ENCODE results near the gene TNNI2. TPM values are rescaled to one million over a fixed set of nuclear protein-coding genes. Genes with fewer than 3 reads are reported as not detected.
"Not testable (repeated sequence)": the region's sequence is repeated elsewhere in the genome, so short reads cannot be mapped to it uniquely, and the experiment has no call there.

TNNI2 gene
- total RNA-seq, result not detected

- H3K36me3 Mint-ChIP-seq (ENCODE audit: low read depth), result no peaks in the 10 kb centered on the region
- no peak for DNase-seq
- no peak within 1 kb of the TSS for H3K27ac Mint-ChIP-seq
- peaks cover 3% of the 10 kb centered on the region for H3K4me1 Mint-ChIP-seq
- ChIA-PET CTCF (interaction anchor here (0.7 to 1.7 kb wide), 6 partner anchors 12 to 314 kb away, joined by 3 to 6 read pairs (median 4); no protein-coding TSS in a partner anchor), POLR2A (no interaction called here)
- intact Hi-C loops (cut with DNase I, micrococcal nuclease), result loop anchor here (1.0 to 5.0 kb wide), 2 partner anchors 44 to 80 kb away; no protein-coding TSS in a partner anchor
- no peaks in the 10 kb centered on the region for H3K27me3 Mint-ChIP-seq
- no peak within 1 kb of the TSS for H3K4me3 Mint-ChIP-seq
- ATAC-seq, result no peak
- no peaks in the 10 kb centered on the region for H3K9me3 Mint-ChIP-seq (ENCODE audit: low read depth)
Measured at GRCh38 chr11:1838426-1839144, at the start of gene TNNI2. Gene TNNI2, plus strand, starts transcription at chr11:1838981. Its CDS starts 716 bp downstream, at chr11:1839697.

- no peak overlapping the region for H3K27ac Mint-ChIP-seq
- ChIA-PET CTCF (interaction anchor here (0.6 to 1.0 kb wide), 3 partner anchors 18 to 101 kb away, joined by 3 read pairs; no protein-coding TSS in a partner anchor), POLR2A (no interaction called here)
- H3K36me3 Mint-ChIP-seq (ENCODE audit: low read depth), result no peaks in the 10 kb centered on the region
- ATAC-seq (no peak), DNase-seq (no peak)
- peaks cover 8% of the 10 kb centered on the region for H3K27me3 Mint-ChIP-seq
- no peaks in the 10 kb centered on the region for H3K9me3 Mint-ChIP-seq (ENCODE audit: low read depth)
- intact Hi-C loops (cut with DNase I, micrococcal nuclease), result no loop called here
- H3K4me3 Mint-ChIP-seq, result no peak overlapping the region
- peaks cover 4% of the 10 kb centered on the region for H3K4me1 Mint-ChIP-seq
Measured at GRCh38 chr11:1791912-1792311, 46.9 kb upstream of the TNNI2 start.

- no peaks in the 10 kb centered on the region for H3K36me3 Mint-ChIP-seq (ENCODE audit: low read depth)
- ChIA-PET POLR2A (no interaction called here), CTCF (interaction anchor here (0.9 to 1.0 kb wide), 2 partner anchors 18 to 41 kb away, joined by 3 read pairs; no protein-coding TSS in a partner anchor)
- ATAC-seq (no peak), DNase-seq (no peak)
- H3K9me3 Mint-ChIP-seq (ENCODE audit: low read depth), result no peaks in the 10 kb centered on the region
- intact Hi-C loops (cut with DNase I, micrococcal nuclease), result no loop called here
- H3K4me3 Mint-ChIP-seq, result no peak overlapping the region
- H3K27ac Mint-ChIP-seq, result no peak overlapping the region
- H3K27me3 Mint-ChIP-seq, result peaks cover 9% of the 10 kb centered on the region
- H3K4me1 Mint-ChIP-seq, result peaks cover 4% of the 10 kb centered on the region
Measured at GRCh38 chr11:1792461-1792860, 46.3 kb upstream of the TNNI2 start.

GRCh38 chr11:1793081-1793480 lies 45.7 kb upstream of the TNNI2 start:
- intact Hi-C loops (cut with DNase I, micrococcal nuclease), result no loop called here
- no peak for DNase-seq

GRCh38 chr11:1796413-1797011 lies 42.3 kb upstream of the TNNI2 start:
- intact Hi-C loops (cut with DNase I, micrococcal nuclease), result no loop called here
- no peak overlapping the region for H3K4me3 Mint-ChIP-seq
- CTCF ChIA-PET, result interaction anchor here (0.5 to 1.0 kb wide), 3 partner anchors 23 to 146 kb away, joined by 3 read pairs; no protein-coding TSS in a partner anchor
- H3K36me3 Mint-ChIP-seq (ENCODE audit: low read depth), result no peaks in the 10 kb centered on the region
- peaks cover 9% of the 10 kb centered on the region for H3K27me3 Mint-ChIP-seq
- POLR2A ChIA-PET, result no interaction called here
- H3K4me1 Mint-ChIP-seq, result peaks cover 4% of the 10 kb centered on the region
- no peaks in the 10 kb centered on the region for H3K9me3 Mint-ChIP-seq (ENCODE audit: low read depth)
- ATAC-seq (no peak), DNase-seq (no peak)
- no peak overlapping the region for H3K27ac Mint-ChIP-seq

More at GRCh38 chr11:1793081-1793480, 45.7 kb upstream of the TNNI2 start:
- peaks cover 9% of the 10 kb centered on the region for H3K27me3 Mint-ChIP-seq
- H3K4me1 Mint-ChIP-seq, result peaks cover 4% of the 10 kb centered on the region
- ChIA-PET POLR2A (no interaction called here), CTCF (interaction anchor here (0.6 to 1.0 kb wide), 3 partner anchors 31 to 40 kb away, joined by 3 to 4 read pairs (median 3); no protein-coding TSS in a partner anchor)
- H3K4me3 Mint-ChIP-seq, result no peak overlapping the region
- H3K36me3 Mint-ChIP-seq (ENCODE audit: low read depth), result no peaks in the 10 kb centered on the region
- H3K27ac Mint-ChIP-seq, result no peak overlapping the region
- no peak for ATAC-seq
- H3K9me3 Mint-ChIP-seq (ENCODE audit: low read depth), result no peaks in the 10 kb centered on the region

- Mint-ChIP-seq H3K27me3 (peaks cover 10% of the 10 kb centered on the region), H3K27ac (no peak overlapping the region), H3K4me1 (peaks cover 1% of the 10 kb centered on the region), H3K36me3 (ENCODE audit: low read depth) (no peaks in the 10 kb centered on the region), H3K4me3 (no peak overlapping the region), H3K9me3 (ENCODE audit: low read depth) (no peaks in the 10 kb centered on the region)
- ChIA-PET POLR2A (no interaction called here), CTCF (interaction anchor here (0.6 to 1.2 kb wide), 2 partner anchors 26 to 103 kb away, joined by 3 to 5 read pairs; no protein-coding TSS in a partner anchor)
- intact Hi-C loops (cut with DNase I, micrococcal nuclease), result no loop called here
- DNase-seq, result no peak
- no peak for ATAC-seq
Measured at GRCh38 chr11:1797391-1798125, 41.2 kb upstream of the TNNI2 start.

GRCh38 chr11:1803246-1803645 lies 35.5 kb upstream of the TNNI2 start:
- intact Hi-C loops (cut with DNase I, micrococcal nuclease), result no loop called here
- POLR2A ChIA-PET, result no interaction called here

GRCh38 chr11:1803835-1804519 lies 34.8 kb upstream of the TNNI2 start:
- ATAC-seq; H3K36me3 Mint-ChIP-seq (ENCODE audit: low read depth); H3K4me1 Mint-ChIP-seq; H3K27me3 Mint-ChIP-seq; intact Hi-C loops (cut with DNase I, micrococcal nuclease); DNase-seq; H3K4me3 Mint-ChIP-seq; H3K27ac Mint-ChIP-seq; H3K9me3 Mint-ChIP-seq (ENCODE audit: low read depth); POLR2A ChIA-PET: not testable (repeated sequence)
- CTCF ChIA-PET, result interaction anchor here (0.5 to 3.5 kb wide), 5 partner anchors 29 to 292 kb away, joined by 3 to 13 read pairs (median 3); no protein-coding TSS in a partner anchor

More at GRCh38 chr11:1803246-1803645, 35.5 kb upstream of the TNNI2 start:
- Mint-ChIP-seq H3K27ac (no peak overlapping the region), H3K4me3 (no peak overlapping the region), H3K9me3 (ENCODE audit: low read depth) (no peaks in the 10 kb centered on the region), H3K4me1 (no peaks in the 10 kb centered on the region), H3K36me3 (ENCODE audit: low read depth) (no peaks in the 10 kb centered on the region), H3K27me3 (peaks cover 6% of the 10 kb centered on the region)
- no peak for ATAC-seq
- CTCF ChIA-PET, result no interaction called here
- no peak for DNase-seq

- DNase-seq (no peak), ATAC-seq (no peak)
- Mint-ChIP-seq H3K4me1 (no peaks in the 10 kb centered on the region), H3K36me3 (ENCODE audit: low read depth) (no peaks in the 10 kb centered on the region), H3K27ac (no peak overlapping the region), H3K27me3 (peaks cover 6% of the 10 kb centered on the region), H3K4me3 (no peak overlapping the region), H3K9me3 (ENCODE audit: low read depth) (no peaks in the 10 kb centered on the region)
- intact Hi-C loops (cut with DNase I, micrococcal nuclease), result no loop called here
- CTCF ChIA-PET, result interaction anchor here (0.6 to 3.5 kb wide), 6 partner anchors 13 to 205 kb away, joined by 3 to 13 read pairs (median 4); no protein-coding TSS in a partner anchor
- POLR2A ChIA-PET, result no interaction called here
Measured at GRCh38 chr11:1805525-1805924, 33.3 kb upstream of the TNNI2 start.

- ATAC-seq (no peak), DNase-seq (no peak)
- Mint-ChIP-seq H3K4me3 (no peak overlapping the region), H3K36me3 (ENCODE audit: low read depth) (no peaks in the 10 kb centered on the region), H3K27ac (no peak overlapping the region), H3K9me3 (ENCODE audit: low read depth) (no peaks in the 10 kb centered on the region), H3K4me1 (no peaks in the 10 kb centered on the region), H3K27me3 (peaks cover 4% of the 10 kb centered on the region)
- ChIA-PET CTCF (interaction anchor here (0.6 to 3.5 kb wide), 5 partner anchors 26 to 344 kb away, joined by 3 to 13 read pairs (median 4); no protein-coding TSS in a partner anchor), POLR2A (no interaction called here)
- intact Hi-C loops (cut with DNase I, micrococcal nuclease), result no loop called here
Measured at GRCh38 chr11:1807264-1807995, 31.4 kb upstream of the TNNI2 start.
